SH-SY5Y (cell line): ENCODE data around the gene ARHGAP6.

Source experiments
- GATA2 ChIP-seq: IDR thresholded peaks from 2 replicates; pipeline ENCODE4 v1.6.1; 2011; ENCODE audit warnings: mild to moderate bottlenecking, low read depth, low read length
- GATA3 ChIP-seq: IDR thresholded peaks from 2 replicates; pipeline ENCODE4 v1.6.1; 2011; ENCODE audit warnings: low read depth, mild to moderate bottlenecking, low read length, moderate library complexity

- TF ChIP-seq GATA2 (no peak), GATA3 (no peak)
These were observed 395.7 kb downstream of the ARHGAP6 start for GRCh38 chrX:11269996-11270395.
